KG1 (cell line): ENCODE measurements around the gene MXRA7.
A peak's percentile ranks its signal among the peaks of the same experiment; 100 is the strongest.
"Not testable (repeated sequence)": the region's sequence is repeated elsewhere in the genome, so short reads cannot be mapped to it uniquely, and the experiment has no call there.

Experiments
- DNase-seq: peaks from one replicate; lab custom pipeline; 2025; lab: John Stamatoyannopoulos, UW

Gene MXRA7

DNA sequence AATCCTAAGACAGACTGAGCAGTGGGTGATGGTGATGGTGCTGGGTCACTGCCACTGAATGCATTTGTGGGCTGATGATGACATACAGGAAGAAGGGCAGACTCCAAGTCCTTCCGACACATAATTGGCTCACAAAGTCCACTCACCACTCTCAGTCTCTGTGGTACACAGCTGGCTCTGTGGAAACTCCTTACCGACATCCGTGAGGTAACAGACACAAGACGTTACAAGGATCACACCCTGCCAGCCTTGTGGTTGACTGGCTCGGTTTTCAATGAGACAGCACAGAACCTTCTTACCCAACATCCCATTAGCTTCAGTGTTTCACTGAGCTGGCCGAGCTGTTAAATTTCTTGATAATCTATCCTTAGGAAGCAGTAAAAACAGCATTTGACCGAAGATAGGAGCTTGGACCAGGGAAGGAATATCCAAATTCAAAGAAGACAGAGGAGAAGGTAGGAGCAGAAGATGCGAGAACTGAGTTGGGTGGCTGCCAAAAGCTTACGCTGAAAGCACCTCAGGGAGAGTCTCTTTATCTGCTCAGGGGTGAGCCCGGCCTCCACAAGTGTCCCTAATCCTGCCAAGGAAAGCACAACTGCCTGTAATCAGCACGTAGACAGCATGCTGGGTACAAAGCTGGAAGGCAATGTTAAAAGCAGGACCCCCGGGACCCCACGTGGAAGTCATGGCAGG lies 5.5 kb upstream of the MXRA7 start:
- no peak for DNase-seq

GRCh38 chr17:76715496-76715830 lies 4.7 kb upstream of the MXRA7 start:
- no peak for DNase-seq

DNA sequence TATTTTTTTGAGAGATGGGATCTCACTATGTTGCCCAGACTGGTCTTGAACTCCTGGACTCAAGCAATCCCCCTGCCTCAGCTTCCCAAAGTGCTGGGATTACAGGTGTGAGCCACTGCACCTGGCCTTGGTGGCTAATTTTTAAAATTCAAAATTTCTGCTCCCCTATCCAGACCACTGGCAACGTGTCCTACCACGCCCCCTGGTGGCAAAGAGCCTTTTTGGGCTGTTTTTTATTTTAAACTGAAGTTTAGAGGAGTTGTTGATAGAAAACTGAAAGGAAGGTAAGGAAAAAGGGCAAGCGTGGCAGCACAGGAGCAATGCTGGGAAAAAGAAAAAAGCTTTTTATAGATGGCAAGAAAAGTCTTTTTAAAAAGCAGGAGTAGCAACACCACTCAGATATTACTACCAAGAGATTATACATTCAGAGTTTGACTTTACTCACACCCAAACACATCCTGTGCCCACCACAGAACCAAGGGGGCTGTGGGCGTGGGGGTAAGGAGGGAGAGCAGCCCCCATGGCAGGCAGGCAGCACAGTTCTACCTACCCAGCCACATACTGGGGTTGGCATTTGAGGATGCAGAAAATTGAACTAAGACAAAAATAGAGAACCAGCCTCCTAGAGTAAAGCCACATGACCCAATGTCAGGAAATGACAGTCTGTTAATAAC lies 4.2 kb upstream of the MXRA7 start:
- peak; percentile 50 for DNase-seq

DNA sequence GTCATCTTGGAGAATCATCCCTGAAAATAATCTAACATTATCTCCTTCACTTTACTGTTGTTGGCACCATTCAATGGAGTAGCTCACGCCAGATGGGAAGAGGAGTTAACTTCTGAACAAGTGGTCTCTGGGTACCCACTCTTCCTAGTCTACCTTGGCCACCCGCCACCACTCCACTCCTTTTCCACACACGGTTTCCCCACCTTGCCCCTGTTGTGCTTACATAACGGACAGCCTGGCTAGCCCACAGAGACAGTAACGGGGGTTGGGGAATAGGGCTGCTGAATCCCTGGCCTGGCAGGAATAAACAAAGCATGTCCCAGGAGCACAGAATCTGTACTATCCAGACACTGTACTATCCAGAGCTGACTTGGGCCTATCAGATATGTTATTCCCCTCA lies 3.6 kb upstream of the MXRA7 start:
- no peak for DNase-seq

- no peak for DNase-seq
Measured at GRCh38 chr17:76713765-76714164, 3.0 kb upstream of the MXRA7 start.

DNA sequence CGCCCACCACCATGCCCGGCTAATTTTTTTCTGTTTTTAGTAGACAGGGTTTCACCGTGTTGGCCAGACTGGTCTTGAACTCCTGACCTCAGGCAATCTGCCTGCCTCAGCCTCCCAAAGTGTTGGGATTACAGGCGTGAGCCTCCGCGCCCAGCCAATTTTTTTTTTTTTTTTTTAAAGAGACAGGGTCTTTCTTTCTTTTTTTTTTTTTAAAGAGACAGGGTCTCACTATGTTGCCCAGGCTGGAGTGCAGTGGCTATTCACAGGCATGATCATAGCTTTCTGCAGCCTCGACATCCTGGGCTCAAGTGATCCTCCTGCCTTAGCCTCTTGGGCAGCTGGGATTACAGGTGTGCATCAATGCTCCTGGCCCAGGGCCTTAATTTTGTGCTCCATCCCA lies 1.6 kb upstream of the MXRA7 start:
- not testable (repeated sequence) for DNase-seq

DNA sequence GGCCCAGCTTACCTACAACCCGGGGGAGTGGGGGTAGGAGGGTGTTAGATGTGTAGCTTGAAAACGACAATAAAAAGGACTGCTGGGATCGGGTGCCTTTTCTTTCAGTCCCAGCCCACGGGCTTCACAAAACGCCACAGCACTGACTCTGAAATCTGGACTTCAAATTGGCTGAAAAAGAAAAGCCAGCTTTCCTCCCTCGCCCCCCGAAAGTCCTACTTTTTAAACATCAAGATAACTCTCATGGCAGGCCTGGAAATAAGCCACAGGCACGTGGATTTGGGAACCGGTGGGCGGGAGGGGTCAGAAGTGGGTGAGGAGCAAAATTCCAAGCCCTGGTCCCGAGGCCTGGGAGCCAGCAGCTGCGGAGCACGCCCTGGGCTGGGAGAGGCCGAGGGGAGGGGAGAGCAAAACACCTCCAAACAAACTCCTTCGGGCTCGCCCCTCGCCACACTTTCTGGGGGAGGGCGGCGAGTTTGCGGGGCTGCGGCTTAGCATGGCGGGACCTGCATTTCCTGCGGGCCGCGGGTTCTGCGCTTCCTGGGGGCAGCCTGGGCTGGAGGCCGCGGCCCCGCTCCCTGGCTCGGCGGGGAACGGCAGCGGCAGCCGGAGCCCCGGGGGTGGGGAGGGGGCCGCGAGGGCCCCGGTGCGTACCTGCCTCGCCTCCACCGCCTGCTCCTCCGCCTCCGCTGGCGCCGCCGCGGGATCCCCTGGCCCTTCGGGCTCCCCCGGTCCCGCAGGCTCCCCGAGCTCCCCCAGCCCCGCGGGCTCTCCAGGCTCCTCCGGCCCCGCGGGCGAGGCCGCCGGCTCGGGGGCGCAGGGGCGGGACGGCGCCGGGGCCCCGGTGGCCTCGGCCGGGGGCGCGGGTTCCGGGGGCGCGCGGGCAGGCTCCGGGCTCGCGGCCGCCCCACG lies 558 bp downstream of the MXRA7 start:
- DNase-seq, result not testable (repeated sequence)

- DNase-seq, result no peak
Measured at GRCh38 chr17:76709077-76709950, 1.5 kb downstream of the MXRA7 start.

GRCh38 chr17:76707985-76708807 lies 2.6 kb downstream of the MXRA7 start:
- no peak for DNase-seq

DNA sequence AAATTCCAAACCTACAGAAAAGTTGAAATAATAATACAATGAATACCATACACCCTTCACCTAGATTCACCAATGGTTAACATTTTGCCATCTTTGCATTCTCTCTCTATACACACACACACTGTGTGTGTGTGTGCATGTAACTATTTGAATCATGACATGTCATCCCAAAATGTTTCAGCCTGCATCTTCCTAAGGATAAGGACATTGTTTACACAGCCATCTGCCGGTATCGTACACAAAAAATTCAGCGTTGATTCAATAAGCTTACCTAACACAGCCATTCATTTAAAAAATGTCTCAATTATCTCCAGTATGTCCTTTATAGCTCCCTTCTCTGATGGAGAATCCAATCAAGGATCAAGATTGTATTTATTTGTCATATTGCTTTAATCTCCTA lies 3.9 kb downstream of the MXRA7 start:
- DNase-seq, result no peak

DNA sequence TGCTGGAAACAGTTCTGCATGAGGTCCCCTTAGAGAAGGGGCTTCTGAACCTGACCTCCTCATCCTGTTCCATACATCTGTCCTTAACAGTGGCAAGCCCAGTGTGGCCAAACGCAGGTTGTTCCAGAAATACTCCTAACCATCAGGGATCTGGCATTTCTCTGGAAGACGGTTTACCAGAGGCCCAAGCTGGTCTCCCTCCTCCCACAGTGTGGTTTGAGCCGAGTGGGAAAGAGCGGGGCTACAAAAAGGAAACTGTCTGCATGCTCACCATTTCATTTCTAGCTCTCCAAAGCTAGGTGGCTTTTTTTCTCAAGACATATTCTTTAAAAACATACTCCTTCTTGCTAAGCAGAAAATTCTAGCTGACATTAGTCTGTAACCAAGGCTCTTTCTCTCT lies 6.0 kb downstream of the MXRA7 start:
- DNase-seq, result no peak

DNA sequence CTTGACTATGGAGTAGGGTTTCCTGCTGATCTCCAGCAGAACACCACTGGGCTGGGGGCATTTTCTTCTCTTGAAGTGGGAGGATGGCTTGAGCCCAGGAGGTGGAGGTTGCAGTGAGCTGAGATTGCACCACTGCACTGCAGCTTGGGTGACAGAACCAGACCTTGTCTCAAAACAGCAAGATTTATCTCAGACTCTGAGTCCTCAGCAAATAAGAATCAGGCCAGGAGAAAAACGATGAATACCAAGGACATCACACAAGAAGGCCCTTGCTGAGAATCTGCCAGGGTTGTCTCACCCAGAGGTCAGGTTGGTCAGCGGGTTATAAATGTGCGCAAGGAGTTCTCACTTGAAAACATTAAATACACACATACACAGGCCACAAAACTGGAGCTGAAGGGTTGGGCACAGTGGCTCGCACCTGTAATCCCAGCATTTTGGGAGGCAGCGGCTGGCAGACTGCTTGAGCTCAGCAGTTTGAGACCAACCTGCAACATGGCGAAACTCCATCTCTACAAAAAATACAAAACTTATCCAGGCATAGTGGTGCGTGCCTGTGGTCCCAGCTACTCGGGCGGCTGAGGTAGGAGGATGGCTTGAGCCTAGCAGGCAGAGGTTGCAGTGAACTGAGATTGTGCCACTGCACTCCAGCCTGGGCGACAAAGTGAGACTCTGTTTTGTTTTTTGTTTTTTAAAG lies 7.7 kb downstream of the MXRA7 start:
- no peak for DNase-seq

- DNase-seq, result no peak
Measured at GRCh38 chr17:76702076-76702475, 8.7 kb downstream of the MXRA7 start.

DNA sequence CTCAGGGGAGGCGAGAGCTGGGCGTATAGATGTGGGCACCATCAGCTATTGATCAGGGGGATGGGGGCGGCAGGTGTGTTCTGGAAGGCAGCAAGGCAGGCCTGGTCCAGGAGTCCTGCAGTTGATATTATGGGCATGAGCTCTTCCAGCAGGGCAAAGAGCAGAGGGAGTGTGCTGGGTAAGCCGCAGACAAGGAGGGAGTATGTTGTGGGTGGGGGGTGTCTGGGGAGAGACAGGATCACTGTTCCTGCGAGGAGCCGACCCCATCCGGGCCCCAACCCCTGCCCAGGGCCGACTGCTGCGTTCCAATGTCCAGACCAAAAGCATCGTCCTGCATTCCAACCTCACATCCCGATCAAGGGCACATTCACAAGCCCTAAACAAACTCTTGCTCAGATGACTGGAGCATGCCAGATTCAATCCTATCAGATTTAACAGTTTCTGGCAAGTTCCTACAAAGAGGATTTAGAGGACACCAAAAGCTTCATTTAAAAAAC lies 9.2 kb downstream of the MXRA7 start:
- DNase-seq, result no peak

- no peak for DNase-seq
Measured at GRCh38 chr17:76700617-76701470, 9.9 kb downstream of the MXRA7 start.

GRCh38 chr17:76700270-76700616 lies 10.5 kb downstream of the MXRA7 start:
- DNase-seq, result no peak

GRCh38 chr17:76698466-76698977 lies 12.2 kb downstream of the MXRA7 start:
- DNase-seq, result not testable (repeated sequence)

GRCh38 chr17:76697702-76698465 lies 12.9 kb downstream of the MXRA7 start:
- DNase-seq, result no peak
